Stimulated activated CD8-positive, alpha-beta memory T cell treated with anti-CD3 and anti-CD28 coated beads, Interleukin-4, amount 100 ng/mL, for 1 hour (primary cell): ENCODE data around the gene CAB39.
"Not testable (repeated sequence)": the region's sequence is repeated elsewhere in the genome, so short reads cannot be mapped to it uniquely, and the experiment has no call there.

ENCODE experiments used
- DNase-seq, 2 donors: peaks; one replicate each; pipeline ENCODE4 v3.0.0-alpha.2; 2020; ENCODE audit warnings: low read depth in 2 of 2, low spot score in 1 of 2

CAB39 gene

GRCh38 chr2:230713331-230714135 is 891 bp downstream of the CAB39 start:
- peak in 1 of 2 donors; percentile 6 for DNase-seq

- no peak for DNase-seq
Observed at GRCh38 chr2:230714136-230714480, 1.5 kb downstream of the CAB39 start.

- DNase-seq, result no peak
Observed at GRCh38 chr2:230715201-230715600, 2.6 kb downstream of the CAB39 start.

- DNase-seq, result no peak
Observed at GRCh38 chr2:230716588-230716987, 3.9 kb downstream of the CAB39 start.

- DNase-seq, result no peak
Observed at GRCh38 chr2:230717600-230717999, 5.0 kb downstream of the CAB39 start.

GRCh38 chr2:230719340-230719739 is 6.7 kb downstream of the CAB39 start:
- DNase-seq, result no peak

- DNase-seq, result no peak
Observed at GRCh38 chr2:230721712-230722111, 9.1 kb downstream of the CAB39 start.

- no peak for DNase-seq
Observed at GRCh38 chr2:230722207-230722885, 9.7 kb downstream of the CAB39 start.

- DNase-seq, result no peak
Observed at GRCh38 chr2:230723363-230723762, 10.7 kb downstream of the CAB39 start.

GRCh38 chr2:230724957-230725356 is 12.3 kb downstream of the CAB39 start:
- not testable (repeated sequence) for DNase-seq

- no peak for DNase-seq
Observed at GRCh38 chr2:230731512-230731911, 18.9 kb downstream of the CAB39 start.

- DNase-seq, result no peak
Observed at GRCh38 chr2:230732914-230733401, 20.3 kb downstream of the CAB39 start.

- DNase-seq, result no peak
Observed at GRCh38 chr2:230734247-230735175, 21.9 kb downstream of the CAB39 start.

- no peak for DNase-seq
Observed at GRCh38 chr2:230735884-230736283, 23.2 kb downstream of the CAB39 start.

- no peak for DNase-seq
Observed at GRCh38 chr2:230737300-230737699, 24.7 kb downstream of the CAB39 start.

GRCh38 chr2:230737791-230738226 is 25.2 kb downstream of the CAB39 start:
- DNase-seq, result no peak

- no peak for DNase-seq
Observed at GRCh38 chr2:230738391-230738811, 25.8 kb downstream of the CAB39 start.

- no peak for DNase-seq
Observed at GRCh38 chr2:230738924-230739323, 26.3 kb downstream of the CAB39 start.

- DNase-seq, result no peak
Observed at GRCh38 chr2:230739961-230740360, 27.3 kb downstream of the CAB39 start.

- no peak for DNase-seq
Observed at GRCh38 chr2:230742781-230743180, 30.1 kb downstream of the CAB39 start.

GRCh38 chr2:230746213-230746612 is 33.6 kb downstream of the CAB39 start:
- no peak for DNase-seq
